Muscle of leg (tissue), 11 donors: ENCODE data around the gene MED8. TPM values are rescaled to one million over a fixed set of nuclear protein-coding genes. Genes with fewer than 3 reads are reported as not detected.

Experiments
- DNase-seq: peaks from one replicate; pipeline ENCODE4 v3.0.0; 2013
- H3K27ac ChIP-seq: one replicate; pipeline ENCODE4 v1.5.1; 2013; ENCODE audit warnings: mild to moderate bottlenecking, low read length, control low read depth
- H3K27me3 ChIP-seq: one replicate; pipeline ENCODE4 v1.6.1; 2013; ENCODE audit warnings: low read length; ENCODE audit not compliant: control insufficient read depth, insufficient read depth
- H3K36me3 ChIP-seq: one replicate; pipeline ENCODE4 v1.6.1; 2013; ENCODE audit warnings: low read length; ENCODE audit not compliant: control insufficient read depth, insufficient read depth
- H3K4me1 ChIP-seq: one replicate; pipeline ENCODE4 v1.6.1; 2013; ENCODE audit warnings: low read length; ENCODE audit not compliant: control insufficient read depth, insufficient read depth
- H3K4me3 ChIP-seq: one replicate; pipeline ENCODE4 v1.5.1; 2013; ENCODE audit warnings: low read length, control low read depth
- H3K9me3 ChIP-seq: replicated peaks from 2 replicates; pipeline ENCODE4 v1.6.1; 2013; ENCODE audit warnings: low read depth, low read length; ENCODE audit not compliant: control insufficient read depth
- WGBS: methylation state at CpG from one replicate; pipeline ENCODE4 v1.1.5; 2013; ENCODE audit warnings: missing lambda C conversion rate; ENCODE audit not compliant: insufficient coverage; 5-methylcytosine and 5-hydroxymethylcytosine counted together
- polyA plus RNA-seq, 8 donors: library from polyadenylated mRNA; unstranded; fragments of 120-200 nt; gene quantifications; one replicate each; pipeline versions ENCODE4 v1.2.1 to v1.2.3, GENCODE V29; 2013; ENCODE audit warnings: inconsistent platforms in 1 of 8, low replicate concordance in 1 of 8; ENCODE audit not compliant: insufficient read length in 8 of 8, insufficient read depth in 1 of 8
- total RNA-seq: library from RNA; stranded (reverse); fragments of 120-200 nt; gene quantifications from one replicate; pipeline ENCODE4 v1.2.4, GENCODE V29; 2013

The MED8 gene
- total and polyA plus RNA-seq, 9 donors = 24.7 to 35.0 (median 28.1) TPM

- Histone ChIP-seq H3K9me3 (no peaks in the 10 kb centered on the region), H3K4me1 (peaks cover 14% of the 10 kb centered on the region), H3K36me3 (no peaks in the 10 kb centered on the region), H3K27me3 (peaks cover 14% of the 10 kb centered on the region), H3K27ac (no peak overlapping the region), H3K4me3 (no peak overlapping the region)
- WGBS = 82% methylated on average over 5 of the region's 10 CpGs
- no peak for DNase-seq
Measured at GRCh38 chr1:43351421-43352350, 37.9 kb downstream of the MED8 start.

DNA sequence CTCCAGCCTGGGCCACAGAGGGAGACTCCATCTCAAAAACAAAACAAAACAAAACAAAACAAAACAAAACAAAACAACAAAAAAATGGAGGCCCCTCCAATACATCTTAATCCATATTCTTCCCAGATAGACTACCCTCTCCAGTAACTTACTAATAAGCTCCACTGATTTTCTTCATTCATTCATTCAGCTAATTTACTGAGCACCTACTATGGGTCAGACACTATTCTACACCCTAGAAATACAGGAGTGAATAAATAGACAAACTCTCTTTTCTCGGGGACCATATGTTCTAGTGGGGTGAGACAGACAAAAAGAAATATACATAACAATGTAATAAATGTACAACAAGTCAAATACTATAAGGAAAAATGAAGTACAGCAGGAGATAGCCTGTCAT lies 38.6 kb downstream of the MED8 start:
- no peaks in the 10 kb centered on the region for H3K36me3 ChIP-seq
- H3K4me3 ChIP-seq = no peak overlapping the region
- no peak overlapping the region for H3K27ac ChIP-seq
- H3K4me1 ChIP-seq = peaks cover 14% of the 10 kb centered on the region
- DNase-seq = no peak
- no CpG with 5 or more reads among the region's 1 CpG for WGBS
- H3K27me3 ChIP-seq = peaks cover 16% of the 10 kb centered on the region
- H3K9me3 ChIP-seq = no peaks in the 10 kb centered on the region

- WGBS = 34% methylated on average over 9 of the region's 11 CpGs
- H3K4me1 ChIP-seq = peaks cover 14% of the 10 kb centered on the region
- peak overlapping the region; percentile 55 for H3K4me3 ChIP-seq
- no peaks in the 10 kb centered on the region for H3K36me3 ChIP-seq
- peaks cover 16% of the 10 kb centered on the region for H3K27me3 ChIP-seq
- H3K9me3 ChIP-seq = no peaks in the 10 kb centered on the region
- H3K27ac ChIP-seq = no peak overlapping the region
- no peak for DNase-seq
Measured at GRCh38 chr1:43349594-43350306, 39.9 kb downstream of the MED8 start.

DNA sequence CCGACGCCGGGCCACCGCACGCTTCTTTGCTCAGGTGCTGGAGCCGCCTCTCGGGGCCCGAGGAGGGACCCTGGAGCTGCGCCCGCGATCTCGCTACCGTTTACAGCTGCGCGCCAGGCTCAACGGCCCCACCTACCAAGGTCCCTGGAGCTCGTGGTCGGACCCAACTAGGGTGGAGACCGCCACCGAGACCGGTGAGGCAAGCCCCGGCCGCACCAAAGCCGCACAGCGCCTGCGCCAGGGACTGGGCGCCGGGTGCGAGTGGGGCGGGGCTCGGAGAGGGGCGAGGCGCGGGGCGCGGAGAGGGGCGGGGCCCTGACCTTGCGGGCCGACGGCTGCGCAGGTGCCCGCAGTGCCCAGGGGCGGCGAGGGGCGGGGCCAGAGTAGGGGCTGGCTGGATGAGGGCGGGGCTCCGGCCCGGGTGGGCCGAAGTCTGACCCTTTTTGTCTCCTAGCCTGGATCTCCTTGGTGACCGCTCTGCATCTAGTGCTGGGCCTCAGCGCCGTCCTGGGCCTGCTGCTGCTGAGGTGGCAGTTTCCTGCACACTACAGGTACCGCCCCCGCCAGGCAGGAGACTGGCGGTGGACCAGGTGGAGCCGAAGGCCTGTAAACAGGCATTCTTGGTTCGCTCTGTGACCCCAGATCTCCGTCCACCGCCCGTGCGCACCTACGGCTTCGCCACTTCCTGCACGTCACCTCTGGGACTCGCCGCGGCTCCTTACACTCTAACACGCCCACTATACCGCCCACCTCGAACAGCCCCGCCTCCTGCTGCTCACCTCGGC lies 40.6 kb downstream of the MED8 start:
- H3K9me3 ChIP-seq = no peaks in the 10 kb centered on the region
- 6% methylated on average over 72 of the region's 72 CpGs for WGBS
- DNase-seq = peak; percentile 59
- peaks cover 16% of the 10 kb centered on the region for H3K27me3 ChIP-seq
- no peaks in the 10 kb centered on the region for H3K36me3 ChIP-seq
- H3K27ac ChIP-seq = peak overlapping the region; percentile 29
- peak overlapping the region; percentile 55 for H3K4me3 ChIP-seq
- H3K4me1 ChIP-seq = peaks cover 14% of the 10 kb centered on the region

DNA sequence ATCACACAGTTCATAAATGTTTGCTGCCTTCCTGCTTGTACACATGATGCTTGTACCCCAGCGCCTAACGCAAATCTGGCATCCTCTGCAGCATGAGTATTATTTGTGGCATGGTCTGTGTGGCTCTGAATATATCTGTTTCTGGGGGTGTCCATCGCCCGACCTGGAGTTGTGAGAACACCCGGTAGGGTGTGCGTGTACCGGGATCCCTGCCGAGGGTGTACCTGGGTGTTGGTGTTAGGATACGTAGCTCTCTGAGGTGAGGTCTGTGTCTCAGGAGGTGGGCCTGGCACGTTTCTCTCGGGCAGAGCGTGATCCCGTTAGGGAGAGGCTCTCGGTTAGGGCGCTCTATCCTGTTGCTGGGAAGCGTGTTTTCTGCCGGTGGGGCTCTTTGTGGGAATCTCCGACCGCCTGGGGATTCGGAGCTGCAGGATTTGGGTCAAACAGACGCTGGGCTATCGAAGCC lies 41.2 kb downstream of the MED8 start:
- Histone ChIP-seq H3K4me3 (peak overlapping the region; percentile 55), H3K36me3 (no peaks in the 10 kb centered on the region), H3K27me3 (peaks cover 16% of the 10 kb centered on the region), H3K27ac (no peak overlapping the region), H3K9me3 (no peaks in the 10 kb centered on the region), H3K4me1 (peaks cover 14% of the 10 kb centered on the region)
- 17% methylated on average over 21 of the region's 22 CpGs for WGBS
- DNase-seq = no peak

DNA sequence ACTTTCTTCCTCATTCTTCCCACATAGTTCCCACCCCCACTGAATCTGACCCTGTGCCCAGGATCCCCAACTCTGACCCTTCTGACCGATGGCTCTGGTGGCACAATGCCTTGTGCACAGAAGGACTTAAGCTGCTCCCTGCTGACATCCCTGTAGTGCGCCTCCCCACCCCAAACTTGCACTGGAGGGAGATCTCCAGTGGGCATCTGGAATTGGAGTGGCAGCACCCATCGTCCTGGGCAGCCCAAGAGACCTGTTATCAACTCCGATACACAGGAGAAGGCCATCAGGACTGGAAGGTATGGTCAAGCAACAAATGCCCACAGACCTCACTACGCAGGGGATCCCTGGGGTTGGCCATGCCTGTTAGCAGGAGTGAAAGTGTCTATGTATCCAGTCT lies 43.0 kb downstream of the MED8 start:
- Histone ChIP-seq H3K36me3 (no peaks in the 10 kb centered on the region), H3K4me3 (no peak overlapping the region), H3K4me1 (peaks cover 14% of the 10 kb centered on the region), H3K27ac (no peak overlapping the region), H3K9me3 (no peaks in the 10 kb centered on the region), H3K27me3 (peaks cover 16% of the 10 kb centered on the region)
- 72% methylated on average over 2 of the region's 5 CpGs for WGBS
- DNase-seq = no peak

DNA sequence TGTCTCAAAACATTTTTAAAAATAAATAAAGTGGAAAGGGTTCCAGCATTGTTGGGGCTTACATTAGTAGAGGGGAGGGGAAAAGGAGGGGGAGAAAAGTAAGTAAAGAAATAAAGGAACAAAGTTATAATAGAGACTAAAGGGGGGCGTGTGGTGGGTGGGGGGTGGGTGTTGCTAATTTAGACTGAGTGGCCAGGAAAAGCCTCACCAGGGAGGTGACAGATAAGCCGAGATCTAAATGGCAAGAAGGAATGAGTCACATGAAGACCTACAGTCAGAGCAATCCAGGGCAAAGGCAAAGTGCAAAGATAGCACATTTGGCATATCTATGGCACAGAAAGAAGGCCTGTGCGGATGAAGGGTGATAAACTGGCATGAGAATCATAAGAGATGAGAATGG lies 44.5 kb downstream of the MED8 start:
- Histone ChIP-seq H3K4me3 (no peak overlapping the region), H3K4me1 (peaks cover 14% of the 10 kb centered on the region), H3K27me3 (peaks cover 16% of the 10 kb centered on the region), H3K27ac (no peak overlapping the region), H3K9me3 (no peaks in the 10 kb centered on the region), H3K36me3 (no peaks in the 10 kb centered on the region)
- WGBS = 65% methylated on average over 3 of the region's 3 CpGs
- no peak for DNase-seq

- Histone ChIP-seq H3K4me1 (peaks cover 10% of the 10 kb centered on the region), H3K36me3 (no peaks in the 10 kb centered on the region), H3K4me3 (no peak overlapping the region), H3K27me3 (peaks cover 16% of the 10 kb centered on the region), H3K9me3 (no peaks in the 10 kb centered on the region), H3K27ac (no peak overlapping the region)
- 85% methylated on average over 4 of the region's 4 CpGs for WGBS
- DNase-seq = no peak
Measured at GRCh38 chr1:43344267-43344850, 45.2 kb downstream of the MED8 start.

DNA sequence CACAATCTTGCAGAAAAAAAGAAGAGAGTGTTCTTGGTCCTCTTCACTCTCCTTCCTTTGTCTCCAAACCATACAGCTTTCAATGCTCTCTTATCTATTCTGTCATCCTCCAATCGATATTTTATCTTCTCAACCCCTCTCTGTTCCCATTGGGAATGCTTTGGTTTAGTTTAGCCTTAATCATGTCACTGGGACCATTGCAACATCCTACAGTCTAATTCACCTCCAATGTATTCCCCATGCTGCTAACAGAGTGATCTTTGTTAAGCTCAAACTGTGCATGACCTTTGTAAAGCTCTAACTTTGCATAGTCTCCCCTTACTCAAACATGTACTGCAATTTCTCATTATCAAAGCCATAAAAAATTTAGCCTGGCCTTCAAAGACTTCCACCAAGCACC lies 49.0 kb downstream of the MED8 start:
- no CpG with 5 or more reads among the region's 1 CpG for WGBS
- H3K36me3 ChIP-seq = no peaks in the 10 kb centered on the region
- no peak overlapping the region for H3K27ac ChIP-seq
- no peaks in the 10 kb centered on the region for H3K27me3 ChIP-seq
- DNase-seq = no peak
- H3K4me3 ChIP-seq = no peak overlapping the region
- no peaks in the 10 kb centered on the region for H3K9me3 ChIP-seq
- H3K4me1 ChIP-seq = no peaks in the 10 kb centered on the region
